Measurements from ENCODE around the gene MEI4.

Gene MEI4, protein sequence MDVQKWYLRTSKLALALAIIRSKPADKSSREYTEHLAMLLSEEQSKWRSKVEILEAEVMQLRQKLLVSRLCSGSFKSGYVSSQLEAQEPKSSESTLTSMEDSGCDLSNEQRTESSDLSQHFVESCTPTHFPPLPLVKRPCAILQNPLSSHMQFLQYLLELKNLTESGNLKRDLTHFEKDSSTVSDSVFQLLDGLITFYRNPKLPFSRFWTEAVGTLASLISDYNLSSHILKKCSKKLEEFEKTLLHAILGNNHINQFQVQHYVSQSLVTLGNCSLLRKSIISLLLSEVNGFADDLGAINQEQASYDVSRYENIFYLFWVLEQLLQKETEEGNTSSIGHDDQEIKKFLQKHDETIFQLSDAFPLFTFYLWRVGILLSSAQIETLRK

GRCh38 chr6:77652739-77653138 is at the start of gene MEI4:
MEI4 (plus strand) TSS chr6:77653039; CDS start chr6:77690672, 37,633 bp downstream.
- H3K9me3 ChIP-seq, result no peaks in the 10 kb centered on the region
- H3K27me3 ChIP-seq, result no peaks in the 10 kb centered on the region
- no peak within 1 kb of the TSS for H3K27ac ChIP-seq
- intact Hi-C loops (cut with DNase I; ENCODE audit: low total_unique reads), result no loop called here
- no peaks in the 10 kb centered on the region for H3K4me1 ChIP-seq
- TF ChIP-seq CTCF (IDR thresholded peaks at IDR 0.05), result no peak
- H3K36me3 ChIP-seq, result no peaks in the 10 kb centered on the region
- no peak for DNase-seq
- no peak within 1 kb of the TSS for H3K4me3 ChIP-seq

DNA sequence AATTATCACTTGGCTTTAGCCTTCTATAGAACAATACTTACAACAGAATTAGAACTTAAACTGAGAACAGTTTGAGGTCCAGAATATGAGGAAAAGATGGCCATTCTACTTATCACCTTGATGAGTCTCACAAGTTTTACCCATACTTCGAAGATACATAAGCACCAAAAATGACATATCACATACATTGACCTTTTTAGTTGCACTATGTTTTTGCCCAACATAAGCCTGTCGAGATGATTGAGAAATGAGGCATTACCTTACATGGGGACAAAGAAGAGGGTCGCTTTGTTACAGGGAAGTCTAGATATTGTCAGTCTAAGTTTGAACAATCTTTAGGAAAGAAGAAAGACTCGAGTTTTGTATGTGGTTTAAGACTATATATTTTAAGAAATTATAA is 48.4 kb upstream of the MEI4 start:
- no peak for TF ChIP-seq CTCF (IDR thresholded peaks at IDR 0.05)
- intact Hi-C loops (cut with DNase I; ENCODE audit: low total_unique reads), result no loop called here

DNA sequence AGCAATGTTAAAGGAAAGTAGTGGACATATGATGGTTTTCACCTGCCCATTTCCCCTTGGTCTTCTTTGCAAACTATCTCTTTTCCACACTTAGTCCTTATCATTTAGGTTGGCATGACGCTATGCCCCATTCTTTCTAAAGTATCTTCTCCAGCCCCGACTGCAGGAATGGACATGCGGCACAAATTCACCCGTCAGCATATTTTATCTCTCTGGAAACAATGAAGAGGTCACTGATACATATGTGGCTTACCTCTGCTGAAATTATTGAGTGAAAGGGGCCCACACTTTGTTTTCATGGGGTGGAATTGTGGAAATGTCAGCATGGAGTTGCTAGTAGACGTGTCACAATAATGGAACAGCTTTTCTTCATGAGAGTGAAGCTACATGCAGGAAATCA is 45.8 kb upstream of the MEI4 start:
- TF ChIP-seq CTCF (IDR thresholded peaks at IDR 0.05), result no peak
- DNase-seq, result no peak
- Histone ChIP-seq H3K36me3 (no peaks in the 10 kb centered on the region), H3K27me3 (no peaks in the 10 kb centered on the region), H3K4me3 (no peak overlapping the region), H3K4me1 (no peaks in the 10 kb centered on the region), H3K27ac (no peak overlapping the region), H3K9me3 (no peaks in the 10 kb centered on the region)
- intact Hi-C loops (cut with DNase I; ENCODE audit: low total_unique reads), result no loop called here

More for the DNA sequence above, 48.4 kb upstream of the MEI4 start:
- Histone ChIP-seq H3K4me3 (no peak overlapping the region), H3K27ac (no peak overlapping the region), H3K36me3 (no peaks in the 10 kb centered on the region), H3K4me1 (no peaks in the 10 kb centered on the region), H3K27me3 (no peaks in the 10 kb centered on the region), H3K9me3 (no peaks in the 10 kb centered on the region)
- DNase-seq, result no peak

- Histone ChIP-seq H3K4me1 (no peaks in the 10 kb centered on the region), H3K9me3 (no peaks in the 10 kb centered on the region), H3K4me3 (no peak overlapping the region), H3K36me3 (no peaks in the 10 kb centered on the region), H3K27ac (no peak overlapping the region), H3K27me3 (no peaks in the 10 kb centered on the region)
- intact Hi-C loops (cut with DNase I; ENCODE audit: low total_unique reads), result no loop called here
- DNase-seq, result no peak
- TF ChIP-seq CTCF (IDR thresholded peaks at IDR 0.05), result no peak
These were observed 43.7 kb upstream of the MEI4 start for GRCh38 chr6:77609106-77609505.

- no peak for TF ChIP-seq CTCF (IDR thresholded peaks at IDR 0.05)
- H3K4me1 ChIP-seq, result no peaks in the 10 kb centered on the region
- DNase-seq, result no peak
- no peak overlapping the region for H3K4me3 ChIP-seq
- H3K27ac ChIP-seq, result no peak overlapping the region
- no peaks in the 10 kb centered on the region for H3K36me3 ChIP-seq
- peaks cover 0 to 6% (median 0%) of the 10 kb centered on the region in 3 donors for H3K9me3 ChIP-seq
- no peaks in the 10 kb centered on the region for H3K27me3 ChIP-seq
- intact Hi-C loops (cut with DNase I; ENCODE audit: low total_unique reads), result no loop called here
These were observed 33.7 kb upstream of the MEI4 start for GRCh38 chr6:77619114-77619513.
